ENCODE measurements around the gene TMEM150A.

- TF ChIP-seq, protein P1, sequence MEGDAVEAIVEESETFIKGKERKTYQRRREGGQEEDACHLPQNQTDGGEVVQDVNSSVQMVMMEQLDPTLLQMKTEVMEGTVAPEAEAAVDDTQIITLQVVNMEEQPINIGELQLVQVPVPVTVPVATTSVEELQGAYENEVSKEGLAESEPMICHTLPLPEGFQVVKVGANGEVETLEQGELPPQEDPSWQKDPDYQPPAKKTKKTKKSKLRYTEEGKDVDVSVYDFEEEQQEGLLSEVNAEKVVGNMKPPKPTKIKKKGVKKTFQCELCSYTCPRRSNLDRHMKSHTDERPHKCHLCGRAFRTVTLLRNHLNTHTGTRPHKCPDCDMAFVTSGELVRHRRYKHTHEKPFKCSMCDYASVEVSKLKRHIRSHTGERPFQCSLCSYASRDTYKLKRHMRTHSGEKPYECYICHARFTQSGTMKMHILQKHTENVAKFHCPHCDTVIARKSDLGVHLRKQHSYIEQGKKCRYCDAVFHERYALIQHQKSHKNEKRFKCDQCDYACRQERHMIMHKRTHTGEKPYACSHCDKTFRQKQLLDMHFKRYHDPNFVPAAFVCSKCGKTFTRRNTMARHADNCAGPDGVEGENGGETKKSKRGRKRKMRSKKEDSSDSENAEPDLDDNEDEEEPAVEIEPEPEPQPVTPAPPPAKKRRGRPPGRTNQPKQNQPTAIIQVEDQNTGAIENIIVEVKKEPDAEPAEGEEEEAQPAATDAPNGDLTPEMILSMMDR (IDR thresholded peaks at IDR 0.05; ENCODE audit: low read length) = no peak
- no peak for TF ChIP-seq EZH2 (IDR thresholded peaks at IDR 0.05; ENCODE audit: borderline replicate concordance, low read length)
Measured at GRCh38 chr2:85598594-85599340, 3.7 kb downstream of the TMEM150A start.

Measured in OCI-LY1 (cell line).